ENCODE measurements around the gene RFPL4AL1.

GRCh38 chr19:55811340-55811739 is 42.4 kb downstream of the RFPL4AL1 start:
- TF ChIP-seq ZSCAN5A (tag by site-specific recombination; IDR thresholded peaks at IDR 0.05): no peak
- no peak for TF ChIP-seq TCF7L2 (IDR thresholded peaks at IDR 0.05; ENCODE audit: borderline replicate concordance, low read depth, low read length)
- no peak for TF ChIP-seq ZNF654 (tag by site-specific recombination; IDR thresholded peaks at IDR 0.05; ENCODE audit: low read depth)
- no peak for TF ChIP-seq ZNF518A (tag by site-specific recombination; conservative IDR thresholded peaks at IDR 0.05; ENCODE audit: low read depth)
- no peak for TF ChIP-seq REST (tag by site-specific recombination; IDR thresholded peaks at IDR 0.05)
- no peak for TF ChIP-seq ZNF274 (IDR thresholded peaks at IDR 0.05; ENCODE audit: low read length)
- no peak for TF ChIP-seq ZNF274 (tag by site-specific recombination; IDR thresholded peaks at IDR 0.05; ENCODE audit: borderline replicate concordance)
- TF ChIP-seq SP2 (tag by site-specific recombination; IDR thresholded peaks at IDR 0.05): no peak
- TF ChIP-seq CTCF (tag by site-specific recombination; IDR thresholded peaks at IDR 0.05): no peak
- TF ChIP-seq ZNF146 (tag by site-specific recombination; IDR thresholded peaks at IDR 0.05): no peak
- TF ChIP-seq WT1 (tag by site-specific recombination; IDR thresholded peaks at IDR 0.05): no peak
- no peak for TF ChIP-seq ZNF248 (tag by site-specific recombination; IDR thresholded peaks at IDR 0.05)
- TF ChIP-seq ZNF174 (tag by site-specific recombination; IDR thresholded peaks at IDR 0.05): no peak
- no peak for TF ChIP-seq ZNF292 (tag by site-specific recombination; IDR thresholded peaks at IDR 0.05; ENCODE audit: borderline replicate concordance, low read depth)

Measured in HEK293 (cell line).